Brain microvascular endothelial cell (primary cell): ENCODE data around the gene HOXC4.

Experiments
- DNase-seq: peaks from one replicate; pipeline ENCODE4 v3.0.0-alpha.2; 2020
- H3K27ac ChIP-seq: fragments of 250-450 bp; sonication (Bioruptor Pico); 2 replicates; pipeline ENCODE4 v1.5.1; 2020; ENCODE audit warnings: mild to moderate bottlenecking, moderate library complexity
- H3K27me3 ChIP-seq: fragments of 250-450 bp; sonication (Bioruptor Pico); replicated peaks from 2 replicates; pipeline ENCODE4 v1.5.1; 2020; ENCODE audit warnings: mild to moderate bottlenecking
- H3K36me3 ChIP-seq: fragments of 250-450 bp; sonication (Bioruptor Pico); replicated peaks from 2 replicates; pipeline ENCODE4 v1.5.1; 2020; ENCODE audit warnings: mild to moderate bottlenecking
- H3K4me3 ChIP-seq: 2 replicates; pipeline ENCODE4 v1.5.1; 2011; ENCODE audit warnings: low read depth, mild to moderate bottlenecking, control low read depth, low read length, moderate library complexity
- in situ Hi-C: cut with HindIII; loops from 2 replicates; pipeline ENCODE4 v1.10.0; 2017; ENCODE audit warnings: low sequenced_read_pairs, low pct_ligation_motif_present
- TF ChIP-seq, protein P1 (sequence below): IDR thresholded peaks from 2 replicates; pipeline ENCODE4 v1.5.1; 2011; ENCODE audit warnings: low read depth, mild to moderate bottlenecking, moderate library complexity, low read length, control low read depth, inconsistent platforms; ENCODE audit errors: missing control alignments

HOXC4 gene

DNA sequence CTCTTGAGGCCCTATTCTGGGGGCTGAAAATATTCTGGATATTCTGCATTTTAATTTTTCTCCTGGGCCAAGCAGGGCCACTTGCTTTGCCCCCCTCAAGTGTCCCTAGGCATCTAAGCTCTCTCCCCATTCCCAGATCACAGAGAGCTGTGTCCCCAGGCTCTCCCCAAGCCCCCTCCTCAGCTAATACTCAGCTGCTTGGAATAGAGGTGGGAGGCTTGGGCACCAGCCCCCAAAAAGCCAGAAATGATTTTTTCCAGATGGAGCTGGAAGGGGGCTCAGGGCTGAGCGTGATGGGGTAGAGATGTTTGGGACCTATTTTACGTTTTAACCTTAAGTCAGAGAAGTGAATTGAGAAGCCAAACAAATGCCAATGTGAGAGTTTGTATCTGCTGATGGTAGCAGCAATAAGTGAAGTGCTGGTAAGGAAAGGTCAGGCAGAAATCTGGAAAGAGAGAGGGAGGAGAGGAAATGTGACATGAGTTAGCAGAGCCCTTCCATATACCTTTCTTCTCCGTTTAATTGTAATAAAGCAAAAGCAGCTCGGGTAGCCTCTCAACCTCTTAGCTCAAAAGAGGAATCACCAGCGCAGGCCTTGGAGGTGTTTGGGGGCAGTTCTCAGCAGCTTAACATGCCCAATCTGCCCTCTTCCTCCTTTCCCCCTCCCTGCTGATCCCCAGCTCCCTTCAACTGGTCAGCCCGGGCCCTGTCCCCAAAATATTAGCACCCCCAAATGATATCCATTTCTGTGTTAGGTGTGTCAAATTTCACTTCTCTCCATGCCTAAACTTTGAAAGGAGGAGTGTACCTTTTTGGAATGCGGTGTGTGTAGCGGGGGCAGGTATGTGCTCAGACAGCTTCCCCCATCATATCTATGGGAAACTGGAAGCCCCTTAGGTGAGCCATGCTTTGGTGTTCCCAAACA is 30.4 kb upstream of the HOXC4 start:
- H3K27ac ChIP-seq, result no peak overlapping the region
- no peak for DNase-seq
- in situ Hi-C loops, result loop anchor here (25.0 kb wide), 1 partner anchor 189 kb away; no protein-coding TSS in a partner anchor
- no peaks in the 10 kb centered on the region for H3K36me3 ChIP-seq
- H3K27me3 ChIP-seq, result peaks cover 85% of the 10 kb centered on the region
- TF ChIP-seq, protein P1, sequence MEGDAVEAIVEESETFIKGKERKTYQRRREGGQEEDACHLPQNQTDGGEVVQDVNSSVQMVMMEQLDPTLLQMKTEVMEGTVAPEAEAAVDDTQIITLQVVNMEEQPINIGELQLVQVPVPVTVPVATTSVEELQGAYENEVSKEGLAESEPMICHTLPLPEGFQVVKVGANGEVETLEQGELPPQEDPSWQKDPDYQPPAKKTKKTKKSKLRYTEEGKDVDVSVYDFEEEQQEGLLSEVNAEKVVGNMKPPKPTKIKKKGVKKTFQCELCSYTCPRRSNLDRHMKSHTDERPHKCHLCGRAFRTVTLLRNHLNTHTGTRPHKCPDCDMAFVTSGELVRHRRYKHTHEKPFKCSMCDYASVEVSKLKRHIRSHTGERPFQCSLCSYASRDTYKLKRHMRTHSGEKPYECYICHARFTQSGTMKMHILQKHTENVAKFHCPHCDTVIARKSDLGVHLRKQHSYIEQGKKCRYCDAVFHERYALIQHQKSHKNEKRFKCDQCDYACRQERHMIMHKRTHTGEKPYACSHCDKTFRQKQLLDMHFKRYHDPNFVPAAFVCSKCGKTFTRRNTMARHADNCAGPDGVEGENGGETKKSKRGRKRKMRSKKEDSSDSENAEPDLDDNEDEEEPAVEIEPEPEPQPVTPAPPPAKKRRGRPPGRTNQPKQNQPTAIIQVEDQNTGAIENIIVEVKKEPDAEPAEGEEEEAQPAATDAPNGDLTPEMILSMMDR, result no peak
- H3K4me3 ChIP-seq, result no peak overlapping the region

DNA sequence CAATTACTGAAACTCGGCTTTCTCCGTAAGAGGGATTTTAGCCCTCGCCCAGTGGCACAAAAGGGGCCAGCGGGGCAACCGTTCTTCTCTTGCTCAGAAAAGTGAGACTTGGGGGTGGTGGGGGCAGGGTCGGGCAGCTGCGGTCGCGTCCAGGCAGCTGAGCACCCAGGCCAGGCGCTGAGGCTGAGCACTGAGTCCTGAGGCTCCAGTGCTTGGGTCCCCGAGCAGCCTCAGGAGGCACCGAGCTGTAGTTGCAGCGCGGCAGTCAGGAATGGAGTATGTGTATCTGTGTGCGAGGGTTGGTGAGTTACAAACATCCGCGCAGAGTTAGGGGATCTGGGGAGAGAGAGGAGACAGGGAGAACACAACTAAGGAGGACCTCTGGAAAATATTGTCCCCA is 29.5 kb upstream of the HOXC4 start:
- in situ Hi-C loops, result loop anchor here (25.0 kb wide), 1 partner anchor 188 kb away; no protein-coding TSS in a partner anchor
- H3K27ac ChIP-seq, result no peak overlapping the region
- TF ChIP-seq, protein P1, result no peak
- H3K36me3 ChIP-seq, result no peaks in the 10 kb centered on the region
- DNase-seq, result no peak
- H3K4me3 ChIP-seq, result no peak overlapping the region
- peaks cover 88% of the 10 kb centered on the region for H3K27me3 ChIP-seq

DNA sequence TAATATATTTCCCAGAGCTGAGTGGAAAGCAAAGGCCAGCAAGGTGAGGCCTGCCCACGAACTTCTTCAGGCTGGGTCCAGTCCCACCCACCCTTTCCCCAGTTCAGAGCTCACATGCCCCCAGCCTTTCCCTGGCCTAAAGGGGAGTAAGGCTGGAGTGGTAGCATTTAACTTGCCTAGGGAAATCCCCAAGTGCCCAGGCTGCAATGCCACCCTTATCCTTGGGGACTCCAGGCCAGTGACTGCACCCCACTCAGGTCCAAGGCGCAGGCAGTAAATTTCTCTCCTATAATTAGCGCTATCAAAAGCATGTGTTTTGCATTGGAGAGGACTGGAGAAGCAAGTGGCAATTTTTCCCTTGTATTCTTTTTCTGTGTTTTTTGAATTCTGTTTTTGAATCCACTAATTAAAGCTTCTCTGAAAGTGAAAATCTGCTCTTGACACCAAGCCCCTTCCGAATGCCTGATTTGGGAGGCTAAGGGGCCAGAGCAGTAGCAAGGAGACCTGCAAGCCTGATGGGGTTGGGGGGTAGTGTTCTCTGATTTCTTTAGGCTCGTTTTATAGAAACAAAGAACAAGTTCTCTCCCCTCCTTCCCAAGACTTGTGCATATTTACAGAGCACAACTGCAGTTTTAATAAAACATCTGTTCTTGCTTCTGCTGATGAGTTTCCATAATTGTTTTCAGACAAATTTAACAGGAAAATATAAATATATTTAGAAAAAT is 28.9 kb upstream of the HOXC4 start:
- in situ Hi-C loops, result loop anchor here (25.0 kb wide), 1 partner anchor 188 kb away; no protein-coding TSS in a partner anchor
- TF ChIP-seq, protein P1, result no peak
- peaks cover 86% of the 10 kb centered on the region for H3K27me3 ChIP-seq
- no peaks in the 10 kb centered on the region for H3K36me3 ChIP-seq
- no peak overlapping the region for H3K27ac ChIP-seq
- DNase-seq, result no peak
- no peak overlapping the region for H3K4me3 ChIP-seq

DNA sequence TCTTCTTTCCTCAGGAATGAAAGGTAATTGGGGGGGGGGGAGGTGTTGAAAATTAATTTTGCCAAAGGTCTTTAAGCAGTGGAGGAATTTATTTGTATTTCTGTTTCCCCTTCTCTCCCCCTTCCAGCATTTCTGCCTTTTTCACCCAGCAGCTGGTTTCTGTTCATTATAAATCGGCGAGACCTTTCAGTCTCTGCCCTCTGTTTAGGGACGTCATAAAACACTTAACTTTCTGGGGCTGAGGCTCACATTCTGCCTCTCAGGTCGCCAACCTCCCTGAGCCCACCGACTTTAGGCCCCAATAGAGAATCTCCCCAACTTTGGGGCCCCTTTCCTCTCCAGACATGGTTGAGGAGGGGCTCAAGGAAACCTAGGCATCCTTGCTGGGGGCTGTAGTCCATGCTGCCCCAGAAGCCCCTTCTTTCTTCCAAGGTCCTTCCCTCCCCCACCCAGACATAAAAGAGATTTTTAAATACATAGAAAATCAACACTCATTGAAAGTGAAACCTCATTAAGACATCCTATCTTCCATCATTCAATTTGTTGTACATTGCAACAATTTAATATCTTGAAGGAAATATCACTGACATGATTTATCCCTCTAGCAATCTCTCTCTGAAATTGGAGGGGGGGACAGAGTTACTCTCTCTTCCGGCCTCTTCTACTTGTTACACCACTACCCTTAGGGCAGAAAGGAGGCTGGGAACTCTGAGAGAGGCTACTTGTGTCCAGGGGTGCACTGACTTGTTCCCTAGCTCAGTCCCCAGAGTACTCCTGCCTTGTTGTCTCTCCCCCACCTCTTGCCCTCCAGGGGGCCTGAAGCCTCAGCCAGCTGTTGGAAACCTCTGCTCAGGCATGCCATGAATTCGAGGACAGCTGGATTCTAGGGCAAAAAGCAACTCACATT is 27.9 kb upstream of the HOXC4 start:
- no peak overlapping the region for H3K4me3 ChIP-seq
- no peak overlapping the region for H3K27ac ChIP-seq
- no peaks in the 10 kb centered on the region for H3K36me3 ChIP-seq
- TF ChIP-seq, protein P1, result no peak
- in situ Hi-C loops, result no loop called here
- DNase-seq, result no peak
- H3K27me3 ChIP-seq, result peaks cover 88% of the 10 kb centered on the region

DNA sequence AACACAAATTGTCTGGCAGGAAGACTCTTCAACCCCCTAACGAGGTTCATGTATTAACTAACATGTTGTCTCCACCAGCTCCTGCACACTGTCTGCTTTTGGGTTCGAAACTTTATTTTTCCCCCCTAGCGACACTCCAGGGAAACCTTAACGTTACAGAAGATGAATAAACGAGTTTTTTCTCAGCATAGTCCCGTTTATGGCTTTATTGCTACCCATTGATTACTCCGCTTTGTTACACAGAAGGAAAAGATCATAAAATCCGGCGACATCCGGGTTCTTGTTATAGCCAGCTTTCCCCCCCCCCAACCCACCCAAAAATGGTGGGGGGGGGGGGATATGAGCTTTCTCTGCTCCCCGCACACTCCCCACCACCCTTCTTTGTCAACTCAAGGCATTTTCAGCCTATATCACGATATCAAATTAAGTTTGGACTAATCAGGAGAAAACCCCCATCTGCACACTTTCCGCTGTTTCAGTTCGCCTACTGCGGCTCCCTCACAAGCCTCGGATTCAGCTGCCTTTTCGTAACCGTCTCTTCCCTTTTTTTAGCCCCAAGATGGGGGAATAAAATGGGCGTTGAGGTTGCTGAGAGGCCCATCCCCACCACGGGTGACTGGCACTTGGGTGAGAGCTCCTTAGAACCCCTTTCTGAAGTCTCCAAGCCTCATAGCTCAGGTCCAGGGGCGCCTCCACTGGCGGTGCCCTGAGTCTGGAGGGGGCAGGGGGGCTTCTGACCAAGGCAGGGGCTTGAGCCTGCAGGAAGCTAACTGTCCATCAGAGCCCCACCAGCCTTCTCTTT is 26.8 kb upstream of the HOXC4 start:
- no peak for DNase-seq
- in situ Hi-C loops, result no loop called here
- Histone ChIP-seq H3K36me3 (no peaks in the 10 kb centered on the region), H3K27me3 (peaks cover 93% of the 10 kb centered on the region), H3K4me3 (no peak overlapping the region), H3K27ac (no peak overlapping the region)
- TF ChIP-seq, protein P1, result no peak
